ENCODE data around the gene COA1. TPM values are rescaled to one million over a fixed set of nuclear protein-coding genes. Genes with fewer than 3 reads are reported as not detected.

COA1 gene
- total RNA-seq, 1 donor from 2014 or later, result 85.1 TPM

DNA sequence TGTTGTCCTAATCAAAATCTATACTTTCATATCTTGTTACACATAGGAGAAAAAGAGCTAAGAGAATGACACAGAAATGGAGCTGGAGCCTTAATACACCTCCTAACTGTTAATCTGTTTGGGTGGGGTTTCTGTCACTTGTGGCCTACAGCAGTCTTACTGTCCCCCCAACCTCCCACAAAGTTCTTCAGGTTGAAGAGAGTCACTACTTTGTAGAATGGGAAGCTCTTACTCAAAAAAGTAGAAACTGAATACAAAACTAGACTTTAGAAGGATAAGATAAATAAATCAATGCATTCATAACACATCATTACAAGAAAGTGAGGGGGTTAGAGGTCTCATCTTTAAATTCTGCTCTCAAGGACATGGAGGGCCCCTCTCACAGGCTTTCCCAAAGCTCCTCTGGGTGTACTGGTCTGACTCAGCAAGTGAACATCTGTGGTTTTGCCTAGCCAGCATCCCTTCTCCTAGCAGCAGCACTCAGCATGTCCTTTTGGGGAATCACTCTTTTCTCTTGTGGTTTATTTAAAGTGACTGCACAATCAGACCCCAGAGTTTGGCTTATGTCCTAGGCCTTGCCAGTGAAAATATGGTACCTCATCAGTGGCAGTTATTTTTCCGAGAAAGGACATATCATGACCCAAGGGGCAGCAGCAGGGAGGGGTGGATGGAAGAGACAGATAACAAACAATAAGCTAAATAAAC is 27.2 kb upstream of the COA1 start:
- H3K9me3 Mint-ChIP-seq (ENCODE audit: low read depth), result no peaks in the 10 kb centered on the region
- peak overlapping the region; percentile 78 for H3K4me3 Mint-ChIP-seq (ENCODE audit: low read depth)
- TF ChIP-seq CTCF (IDR thresholded peaks at IDR 0.05; ENCODE audit: unreplicated experiment), result no peak
- no peak overlapping the region for H3K27ac Mint-ChIP-seq
- H3K36me3 Mint-ChIP-seq (ENCODE audit: insufficient read depth), result no peaks in the 10 kb centered on the region
- DNase-seq (ENCODE audit: low spot score, unreplicated experiment), result no peak
- H3K4me1 Mint-ChIP-seq (ENCODE audit: low read depth), result peaks cover 5% of the 10 kb centered on the region
- H3K27me3 Mint-ChIP-seq, result peaks cover 33% of the 10 kb centered on the region

- no peak overlapping the region for H3K4me3 Mint-ChIP-seq (ENCODE audit: low read depth)
- TF ChIP-seq CTCF (IDR thresholded peaks at IDR 0.05; ENCODE audit: unreplicated experiment), result no peak
- H3K27ac Mint-ChIP-seq, result no peak overlapping the region
- DNase-seq (ENCODE audit: low spot score, unreplicated experiment), result no peak
- H3K36me3 Mint-ChIP-seq (ENCODE audit: insufficient read depth), result no peaks in the 10 kb centered on the region
- H3K4me1 Mint-ChIP-seq (ENCODE audit: low read depth), result peaks cover 5% of the 10 kb centered on the region
- H3K9me3 Mint-ChIP-seq (ENCODE audit: low read depth), result no peaks in the 10 kb centered on the region
- peaks cover 31% of the 10 kb centered on the region for H3K27me3 Mint-ChIP-seq
These were observed 25.3 kb upstream of the COA1 start for GRCh38 chr7:43754596-43754995.

DNA sequence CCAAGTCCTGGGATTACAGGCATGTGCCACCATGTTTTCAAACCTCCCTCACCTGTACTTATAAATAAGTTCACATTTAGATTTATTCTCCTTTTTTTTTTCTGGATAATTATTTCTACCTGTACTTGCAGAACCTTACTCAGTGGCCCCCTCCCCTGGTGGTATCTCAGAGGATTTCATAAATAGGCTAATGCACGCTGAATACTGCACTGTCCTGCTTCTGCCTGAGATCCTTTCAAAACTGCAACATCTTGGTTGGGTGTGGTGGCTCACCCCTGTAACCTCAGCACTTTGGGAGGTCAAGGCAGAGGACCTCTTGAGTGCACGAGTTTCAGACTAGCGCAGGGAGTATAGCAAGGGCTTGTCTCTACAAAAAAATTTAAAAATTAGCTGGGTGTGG is 24.5 kb upstream of the COA1 start:
- peak overlapping the region; percentile 37 for H3K27ac Mint-ChIP-seq
- no peak for TF ChIP-seq CTCF (IDR thresholded peaks at IDR 0.05; ENCODE audit: unreplicated experiment)
- no peak for DNase-seq (ENCODE audit: low spot score, unreplicated experiment)
- H3K4me3 Mint-ChIP-seq (ENCODE audit: low read depth), result no peak overlapping the region
- peaks cover 32% of the 10 kb centered on the region for H3K27me3 Mint-ChIP-seq
- no peaks in the 10 kb centered on the region for H3K9me3 Mint-ChIP-seq (ENCODE audit: low read depth)
- no peaks in the 10 kb centered on the region for H3K36me3 Mint-ChIP-seq (ENCODE audit: insufficient read depth)
- peaks cover 3% of the 10 kb centered on the region for H3K4me1 Mint-ChIP-seq (ENCODE audit: low read depth)

GRCh38 chr7:43753271-43753810 is 24.0 kb upstream of the COA1 start:
- Mint-ChIP-seq H3K27ac (no peak overlapping the region), H3K4me3 (ENCODE audit: low read depth) (no peak overlapping the region), H3K4me1 (ENCODE audit: low read depth) (peaks cover 3% of the 10 kb centered on the region), H3K36me3 (ENCODE audit: insufficient read depth) (no peaks in the 10 kb centered on the region), H3K9me3 (ENCODE audit: low read depth) (no peaks in the 10 kb centered on the region), H3K27me3 (peaks cover 34% of the 10 kb centered on the region)
- TF ChIP-seq CTCF (IDR thresholded peaks at IDR 0.05; ENCODE audit: unreplicated experiment), result no peak
- no peak for DNase-seq (ENCODE audit: low spot score, unreplicated experiment)

GRCh38 chr7:43752411-43752810 is 23.1 kb upstream of the COA1 start:
- no peak overlapping the region for H3K4me3 Mint-ChIP-seq (ENCODE audit: low read depth)
- no peaks in the 10 kb centered on the region for H3K4me1 Mint-ChIP-seq (ENCODE audit: low read depth)
- no peaks in the 10 kb centered on the region for H3K36me3 Mint-ChIP-seq (ENCODE audit: insufficient read depth)
- H3K9me3 Mint-ChIP-seq (ENCODE audit: low read depth), result no peaks in the 10 kb centered on the region
- H3K27ac Mint-ChIP-seq, result no peak overlapping the region
- DNase-seq (ENCODE audit: low spot score, unreplicated experiment), result no peak
- no peak for TF ChIP-seq CTCF (IDR thresholded peaks at IDR 0.05; ENCODE audit: unreplicated experiment)
- peaks cover 27% of the 10 kb centered on the region for H3K27me3 Mint-ChIP-seq

Data from progenitor cell of endocrine pancreas (in vitro differentiated cells).